ENCODE results near the gene SPATA31C1.

Gene SPATA31C1

DNA sequence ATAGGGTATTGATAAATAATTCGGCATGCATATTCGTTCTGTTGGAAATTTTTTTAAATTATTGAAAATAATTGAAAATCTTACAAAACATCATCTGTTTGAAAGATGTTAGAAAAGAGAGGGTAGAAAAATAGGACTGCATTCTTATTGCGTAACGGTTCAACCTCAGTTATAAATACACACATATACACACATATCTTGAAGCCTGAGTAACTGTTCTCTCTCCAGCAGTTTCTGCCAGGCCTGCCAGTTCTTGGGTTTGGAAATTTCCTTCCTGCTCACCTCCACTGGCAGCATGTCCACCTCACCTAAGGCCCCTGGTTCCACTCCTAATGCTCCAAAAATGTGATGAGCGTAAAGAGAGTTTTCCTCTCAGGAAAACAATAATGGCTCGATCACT lies 26.0 kb upstream of the SPATA31C1 start:
- H3K27me3 ChIP-seq (ENCODE audit: insufficient read depth, low read length, poor library complexity), result no peaks in the 10 kb centered on the region
- H3K4me2 ChIP-seq (ENCODE audit: insufficient read depth, low read length), result no peak overlapping the region
- no peak overlapping the region for H3K27ac ChIP-seq (ENCODE audit: low read length)
- H3K36me3 ChIP-seq (ENCODE audit: insufficient read depth, low read length), result no peaks in the 10 kb centered on the region
- H3K4me1 ChIP-seq (ENCODE audit: insufficient read depth, low read length), result no peaks in the 10 kb centered on the region
- ATAC-seq (ENCODE audit: insufficient read depth, low read depth) (no peak), DNase-seq (no peak)
- TF ChIP-seq EZH2 (IDR thresholded peaks at IDR 0.05; ENCODE audit: borderline replicate concordance, low read depth, low read length, severe bottlenecking), result no peak
- TF ChIP-seq, protein P1, sequence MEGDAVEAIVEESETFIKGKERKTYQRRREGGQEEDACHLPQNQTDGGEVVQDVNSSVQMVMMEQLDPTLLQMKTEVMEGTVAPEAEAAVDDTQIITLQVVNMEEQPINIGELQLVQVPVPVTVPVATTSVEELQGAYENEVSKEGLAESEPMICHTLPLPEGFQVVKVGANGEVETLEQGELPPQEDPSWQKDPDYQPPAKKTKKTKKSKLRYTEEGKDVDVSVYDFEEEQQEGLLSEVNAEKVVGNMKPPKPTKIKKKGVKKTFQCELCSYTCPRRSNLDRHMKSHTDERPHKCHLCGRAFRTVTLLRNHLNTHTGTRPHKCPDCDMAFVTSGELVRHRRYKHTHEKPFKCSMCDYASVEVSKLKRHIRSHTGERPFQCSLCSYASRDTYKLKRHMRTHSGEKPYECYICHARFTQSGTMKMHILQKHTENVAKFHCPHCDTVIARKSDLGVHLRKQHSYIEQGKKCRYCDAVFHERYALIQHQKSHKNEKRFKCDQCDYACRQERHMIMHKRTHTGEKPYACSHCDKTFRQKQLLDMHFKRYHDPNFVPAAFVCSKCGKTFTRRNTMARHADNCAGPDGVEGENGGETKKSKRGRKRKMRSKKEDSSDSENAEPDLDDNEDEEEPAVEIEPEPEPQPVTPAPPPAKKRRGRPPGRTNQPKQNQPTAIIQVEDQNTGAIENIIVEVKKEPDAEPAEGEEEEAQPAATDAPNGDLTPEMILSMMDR (IDR thresholded peaks at IDR 0.05; ENCODE audit: borderline replicate concordance, extremely low read depth, low read length, poor library complexity, severe bottlenecking), result no peak
- no peak overlapping the region for H2AFZ ChIP-seq (ENCODE audit: low read depth, low read length)
- H3K4me3 ChIP-seq (ENCODE audit: low read depth in 1 of 2, low read length in 2 of 2), result no peak overlapping the region
- no peaks in the 10 kb centered on the region for H4K20me1 ChIP-seq (ENCODE audit: insufficient read depth, low read length)
- no peaks in the 10 kb centered on the region for H3K79me2 ChIP-seq (ENCODE audit: insufficient read depth, low read length)
- no peak overlapping the region for H3K9ac ChIP-seq (ENCODE audit: low read depth, low read length)
- no peaks in the 10 kb centered on the region for H3K9me3 ChIP-seq (ENCODE audit: insufficient read depth, low read length, severe bottlenecking)

DNA sequence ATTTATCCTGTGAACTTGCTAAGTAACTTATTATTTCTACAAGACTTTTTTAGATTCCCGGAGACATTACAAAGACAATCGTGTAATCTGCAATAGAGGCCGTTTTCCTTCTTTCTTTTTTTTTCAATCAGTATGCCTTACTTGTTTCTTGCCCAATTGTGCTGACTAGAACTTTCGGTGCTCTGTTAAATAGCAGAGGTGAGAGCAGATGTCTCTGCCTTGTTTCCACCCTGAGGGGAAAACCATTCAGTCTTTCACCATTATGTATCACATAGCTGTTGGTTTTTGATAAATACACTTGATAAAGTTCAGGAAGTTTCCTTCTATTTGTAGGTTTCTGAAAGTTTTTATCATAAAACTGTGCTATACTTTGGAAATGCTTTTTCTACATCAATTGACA lies 24.8 kb upstream of the SPATA31C1 start:
- no peak overlapping the region for H3K9ac ChIP-seq (ENCODE audit: low read depth, low read length)
- no peak overlapping the region for H3K27ac ChIP-seq (ENCODE audit: low read length)
- ATAC-seq (ENCODE audit: insufficient read depth, low read depth), result no peak
- H2AFZ ChIP-seq (ENCODE audit: low read depth, low read length), result no peak overlapping the region
- TF ChIP-seq, protein P1 (IDR thresholded peaks at IDR 0.05; ENCODE audit: borderline replicate concordance, extremely low read depth, low read length, poor library complexity, severe bottlenecking), result no peak
- no peak for TF ChIP-seq EZH2 (IDR thresholded peaks at IDR 0.05; ENCODE audit: borderline replicate concordance, low read depth, low read length, severe bottlenecking)
- no peaks in the 10 kb centered on the region for H3K36me3 ChIP-seq (ENCODE audit: insufficient read depth, low read length)
- H3K27me3 ChIP-seq (ENCODE audit: insufficient read depth, low read length, poor library complexity), result no peaks in the 10 kb centered on the region
- H4K20me1 ChIP-seq (ENCODE audit: insufficient read depth, low read length), result no peaks in the 10 kb centered on the region
- no peaks in the 10 kb centered on the region for H3K79me2 ChIP-seq (ENCODE audit: insufficient read depth, low read length)
- no peaks in the 10 kb centered on the region for H3K9me3 ChIP-seq (ENCODE audit: insufficient read depth, low read length, severe bottlenecking)
- no peak overlapping the region for H3K4me3 ChIP-seq (ENCODE audit: low read depth in 1 of 2, low read length in 2 of 2)
- H3K4me1 ChIP-seq (ENCODE audit: insufficient read depth, low read length), result no peaks in the 10 kb centered on the region
- no peak overlapping the region for H3K4me2 ChIP-seq (ENCODE audit: insufficient read depth, low read length)
- no peak for DNase-seq

DNA sequence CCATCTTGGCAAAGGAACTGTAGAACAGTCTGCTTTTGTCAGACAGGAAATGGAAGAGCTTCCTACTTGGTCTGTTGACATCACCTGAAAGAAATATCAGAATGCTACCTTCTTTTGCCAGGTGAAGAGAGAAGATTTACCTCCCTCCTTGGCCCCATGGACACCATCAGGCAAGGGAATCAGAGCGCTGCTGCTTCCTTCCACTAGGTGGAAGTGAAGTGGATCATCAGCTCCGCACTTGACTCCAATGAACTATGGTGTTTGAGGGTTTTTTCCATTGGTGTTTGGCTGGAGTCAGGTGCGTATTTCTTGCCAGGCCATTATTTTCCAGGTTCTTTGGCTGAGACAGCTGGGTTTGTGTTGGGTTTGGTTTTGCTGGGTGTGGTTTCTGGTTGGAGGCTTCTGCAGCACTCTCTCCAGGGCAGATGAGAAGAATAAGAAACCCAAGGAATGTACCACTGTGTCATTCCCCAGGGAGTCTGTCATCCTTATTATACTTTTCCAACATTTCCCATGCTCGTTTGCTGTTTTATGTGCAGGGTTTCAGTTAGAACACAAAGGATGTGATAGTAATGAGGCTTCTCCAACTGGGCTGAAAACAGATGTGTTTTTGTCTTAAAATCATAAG lies 22.6 kb upstream of the SPATA31C1 start:
- Histone ChIP-seq H3K79me2 (ENCODE audit: insufficient read depth, low read length) (no peaks in the 10 kb centered on the region), H3K36me3 (ENCODE audit: insufficient read depth, low read length) (no peaks in the 10 kb centered on the region), H3K4me1 (ENCODE audit: insufficient read depth, low read length) (no peaks in the 10 kb centered on the region), H3K27ac (ENCODE audit: low read length) (no peak overlapping the region), H3K4me3 (ENCODE audit: low read depth in 1 of 2, low read length in 2 of 2) (no peak overlapping the region), H3K4me2 (ENCODE audit: insufficient read depth, low read length) (no peak overlapping the region), H3K27me3 (ENCODE audit: insufficient read depth, low read length, poor library complexity) (no peaks in the 10 kb centered on the region), H3K9me3 (ENCODE audit: insufficient read depth, low read length, severe bottlenecking) (no peaks in the 10 kb centered on the region), H4K20me1 (ENCODE audit: insufficient read depth, low read length) (no peaks in the 10 kb centered on the region), H2AFZ (ENCODE audit: low read depth, low read length) (no peak overlapping the region), H3K9ac (ENCODE audit: low read depth, low read length) (no peak overlapping the region)
- DNase-seq (no peak), ATAC-seq (ENCODE audit: insufficient read depth, low read depth) (no peak)
- TF ChIP-seq, protein P1 (IDR thresholded peaks at IDR 0.05; ENCODE audit: borderline replicate concordance, extremely low read depth, low read length, poor library complexity, severe bottlenecking), result peak; percentile 13
- no peak for TF ChIP-seq EZH2 (IDR thresholded peaks at IDR 0.05; ENCODE audit: borderline replicate concordance, low read depth, low read length, severe bottlenecking)
